ENCODE measurements around the gene AKTIP. TPM values are rescaled to one million over a fixed set of nuclear protein-coding genes. Genes with fewer than 3 reads are reported as not detected.

The AKTIP gene
- total RNA-seq, 1 donor = 25.0 TPM

GRCh38 chr16:53534206-53534605 is 31.2 kb upstream of the AKTIP start:
- H3K4me1 ChIP-seq (ENCODE audit: insufficient read depth, low read length) = no peaks in the 10 kb centered on the region
- H3K4me3 ChIP-seq (ENCODE audit: insufficient read depth, low read length) = no peak overlapping the region
- no peaks in the 10 kb centered on the region for H3K79me2 ChIP-seq (ENCODE audit: insufficient read depth, low read length)
- H3K9me3 ChIP-seq (ENCODE audit: low read depth, low read length) = no peaks in the 10 kb centered on the region
- H3K27ac ChIP-seq (ENCODE audit: low read depth, low read length) = no peak overlapping the region
- H4K20me1 ChIP-seq (ENCODE audit: insufficient read depth, low read length) = no peaks in the 10 kb centered on the region
- no peak overlapping the region for H3K4me2 ChIP-seq (ENCODE audit: insufficient read depth, low read length)
- H2AFZ ChIP-seq (ENCODE audit: low read length) = no peak overlapping the region
- no peaks in the 10 kb centered on the region for H3K27me3 ChIP-seq (ENCODE audit: insufficient read depth, low read length)
- no peaks in the 10 kb centered on the region for H3K36me3 ChIP-seq (ENCODE audit: insufficient read depth, low read length)
- TF ChIP-seq CTCF (IDR thresholded peaks at IDR 0.05; ENCODE audit: extremely low read depth, low read depth, low read length) = no peak
- DNase-seq (ENCODE audit: insufficient read length, low spot score, missing footprints) = no peak

GRCh38 chr16:53530741-53531140 is 27.7 kb upstream of the AKTIP start:
- Histone ChIP-seq H3K36me3 (ENCODE audit: insufficient read depth, low read length) (no peaks in the 10 kb centered on the region), H4K20me1 (ENCODE audit: insufficient read depth, low read length) (no peaks in the 10 kb centered on the region), H2AFZ (ENCODE audit: low read length) (no peak overlapping the region), H3K4me2 (ENCODE audit: insufficient read depth, low read length) (no peak overlapping the region), H3K27ac (ENCODE audit: low read depth, low read length) (no peak overlapping the region), H3K27me3 (ENCODE audit: insufficient read depth, low read length) (no peaks in the 10 kb centered on the region), H3K9me3 (ENCODE audit: low read depth, low read length) (no peaks in the 10 kb centered on the region), H3K4me1 (ENCODE audit: insufficient read depth, low read length) (no peaks in the 10 kb centered on the region), H3K79me2 (ENCODE audit: insufficient read depth, low read length) (no peaks in the 10 kb centered on the region), H3K4me3 (ENCODE audit: insufficient read depth, low read length) (no peak overlapping the region)
- DNase-seq (ENCODE audit: insufficient read length, low spot score, missing footprints) = no peak
- no peak for TF ChIP-seq CTCF (IDR thresholded peaks at IDR 0.05; ENCODE audit: extremely low read depth, low read depth, low read length)

- no peak overlapping the region for H2AFZ ChIP-seq (ENCODE audit: low read length)
- H3K79me2 ChIP-seq (ENCODE audit: insufficient read depth, low read length) = no peaks in the 10 kb centered on the region
- no peaks in the 10 kb centered on the region for H3K4me1 ChIP-seq (ENCODE audit: insufficient read depth, low read length)
- H3K9me3 ChIP-seq (ENCODE audit: low read depth, low read length) = no peaks in the 10 kb centered on the region
- DNase-seq (ENCODE audit: insufficient read length, low spot score, missing footprints) = no peak
- H4K20me1 ChIP-seq (ENCODE audit: insufficient read depth, low read length) = no peaks in the 10 kb centered on the region
- H3K4me2 ChIP-seq (ENCODE audit: insufficient read depth, low read length) = no peak overlapping the region
- H3K36me3 ChIP-seq (ENCODE audit: insufficient read depth, low read length) = no peaks in the 10 kb centered on the region
- TF ChIP-seq CTCF (IDR thresholded peaks at IDR 0.05; ENCODE audit: extremely low read depth, low read depth, low read length) = no peak
- H3K27me3 ChIP-seq (ENCODE audit: insufficient read depth, low read length) = no peaks in the 10 kb centered on the region
- H3K4me3 ChIP-seq (ENCODE audit: insufficient read depth, low read length) = no peak overlapping the region
- H3K27ac ChIP-seq (ENCODE audit: low read depth, low read length) = no peak overlapping the region
Measured at GRCh38 chr16:53530046-53530445, 27.0 kb upstream of the AKTIP start.

- H3K4me2 ChIP-seq (ENCODE audit: insufficient read depth, low read length) = no peak overlapping the region
- no peak for TF ChIP-seq CTCF (IDR thresholded peaks at IDR 0.05; ENCODE audit: extremely low read depth, low read depth, low read length)
- H3K36me3 ChIP-seq (ENCODE audit: insufficient read depth, low read length) = no peaks in the 10 kb centered on the region
- no peak overlapping the region for H3K27ac ChIP-seq (ENCODE audit: low read depth, low read length)
- no peaks in the 10 kb centered on the region for H3K79me2 ChIP-seq (ENCODE audit: insufficient read depth, low read length)
- no peak for DNase-seq (ENCODE audit: insufficient read length, low spot score, missing footprints)
- H3K4me1 ChIP-seq (ENCODE audit: insufficient read depth, low read length) = no peaks in the 10 kb centered on the region
- H4K20me1 ChIP-seq (ENCODE audit: insufficient read depth, low read length) = no peaks in the 10 kb centered on the region
- no peak overlapping the region for H3K4me3 ChIP-seq (ENCODE audit: insufficient read depth, low read length)
- H3K9me3 ChIP-seq (ENCODE audit: low read depth, low read length) = no peaks in the 10 kb centered on the region
- no peaks in the 10 kb centered on the region for H3K27me3 ChIP-seq (ENCODE audit: insufficient read depth, low read length)
- no peak overlapping the region for H2AFZ ChIP-seq (ENCODE audit: low read length)
Measured at GRCh38 chr16:53529513-53529912, 26.5 kb upstream of the AKTIP start.

Data from osteoblast (primary cell).